Measurements from ENCODE around the gene NRG3. TPM values are rescaled to one million over a fixed set of nuclear protein-coding genes. Genes with fewer than 3 reads are reported as not detected.
"Not testable (repeated sequence)": the region's sequence is repeated elsewhere in the genome, so short reads cannot be mapped to it uniquely, and the experiment has no call there.

The NRG3 gene
- total and polyA plus RNA-seq, 2 donors (not counting 1 experiment from before 2014, with no cell fraction given) = 0.06 TPM; not detected in 1

GRCh38 chr10:82982110-82982608, 1107.2 kb downstream of the NRG3 start:
- H3K4me1 Mint-ChIP-seq = no peaks in the 10 kb centered on the region
- Histone ChIP-seq H3K9ac (ENCODE audit: low read length) (no peak overlapping the region), H3K27me3 (replicated peaks in 1 of 4; ENCODE audit: control extremely low read depth in 1 of 4, control insufficient read depth in 3 of 4, insufficient read depth in 4 of 4, low read length in 3 of 4) (no peaks in the 10 kb centered on the region), H3K9me3 (ENCODE audit: control extremely low read depth in 1 of 3, control insufficient read depth in 2 of 3, insufficient read depth in 1 of 3, low read length in 2 of 3) (no peaks in the 10 kb centered on the region), H3K4me2 (replicated peaks; ENCODE audit: low read depth, low read length, poor library complexity, severe bottlenecking) (no peak overlapping the region), H3K36me3 (replicated peaks in 1 of 2; ENCODE audit: control extremely low read depth in 1 of 2, control insufficient read depth in 1 of 2, extremely low read depth in 1 of 2, insufficient read depth in 2 of 2, low read length in 1 of 2) (no peaks in the 10 kb centered on the region), H4K20me1 (ENCODE audit: control insufficient read depth, insufficient read depth, low read length, poor library complexity, severe bottlenecking) (no peaks in the 10 kb centered on the region), H3K4me3 (ENCODE audit: control extremely low read depth in 1 of 5, extremely low read depth in 1 of 5, insufficient read depth in 1 of 5, low read depth in 2 of 5, low read length in 4 of 5) (no peak overlapping the region), H3K79me2 (ENCODE audit: control insufficient read depth, insufficient read depth, low read length) (no peaks in the 10 kb centered on the region), H2AFZ (ENCODE audit: insufficient read depth, low read depth, low read length, poor library complexity, severe bottlenecking) (no peak overlapping the region), H3K27ac (ENCODE audit: low read length in 2 of 2) (no peak overlapping the region), H3K4me1 (ENCODE audit: control insufficient read depth in 2 of 2, insufficient read depth in 2 of 2, low read length in 2 of 2) (no peaks in the 10 kb centered on the region)
- POLR2A ChIA-PET = no interaction called here
- peaks cover 7% of the 10 kb centered on the region for H3K9me3 Mint-ChIP-seq (ENCODE audit: insufficient read depth)
- DNase-seq = no peak
- no CpG with 5 or more reads among the region's 5 CpGs for WGBS (ENCODE audit: insufficient coverage)
- no peak overlapping the region for H3K4me3 Mint-ChIP-seq
- no peak for TF ChIP-seq EZH2 (IDR thresholded peaks at IDR 0.05; ENCODE audit: borderline replicate concordance, insufficient read depth, low read depth, low read length, poor library complexity, severe bottlenecking)
- no peak for TF ChIP-seq CTCF (IDR thresholded peaks at IDR 0.05)
- no peak overlapping the region for H3K27ac Mint-ChIP-seq
- no peaks in the 10 kb centered on the region for H3K27me3 Mint-ChIP-seq
- CTCF ChIA-PET = no interaction called here
- ATAC-seq (ENCODE audit: low read depth) = no peak
- intact Hi-C loops (cut with micrococcal nuclease) = no loop called here

GRCh38 chr10:82986216-82986615, 1111.2 kb downstream of the NRG3 start:
- no peaks in the 10 kb centered on the region for H3K4me1 ChIP-seq (ENCODE audit: control insufficient read depth in 2 of 2, insufficient read depth in 2 of 2, low read length in 2 of 2)
- no peak overlapping the region for H3K27ac ChIP-seq (ENCODE audit: low read length in 2 of 2)
- no peaks in the 10 kb centered on the region for H3K27me3 Mint-ChIP-seq
- H3K9me3 ChIP-seq (ENCODE audit: control extremely low read depth in 1 of 3, control insufficient read depth in 2 of 3, insufficient read depth in 1 of 3, low read length in 2 of 3) = no peaks in the 10 kb centered on the region
- H3K79me2 ChIP-seq (ENCODE audit: control insufficient read depth, insufficient read depth, low read length) = no peaks in the 10 kb centered on the region
- CTCF ChIA-PET = no interaction called here
- H3K9me3 Mint-ChIP-seq (ENCODE audit: insufficient read depth) = peaks cover 7% of the 10 kb centered on the region
- TF ChIP-seq CTCF (IDR thresholded peaks at IDR 0.05) (no peak), EZH2 (IDR thresholded peaks at IDR 0.05; ENCODE audit: borderline replicate concordance, insufficient read depth, low read depth, low read length, poor library complexity, severe bottlenecking) (no peak)
- no peak overlapping the region for H3K4me3 ChIP-seq (ENCODE audit: control extremely low read depth in 1 of 5, extremely low read depth in 1 of 5, insufficient read depth in 1 of 5, low read depth in 2 of 5, low read length in 4 of 5)
- H3K36me3 ChIP-seq (replicated peaks in 1 of 2; ENCODE audit: control extremely low read depth in 1 of 2, control insufficient read depth in 1 of 2, extremely low read depth in 1 of 2, insufficient read depth in 2 of 2, low read length in 1 of 2) = no peaks in the 10 kb centered on the region
- no peak overlapping the region for H3K9ac ChIP-seq (ENCODE audit: low read length)
- H2AFZ ChIP-seq (ENCODE audit: insufficient read depth, low read depth, low read length, poor library complexity, severe bottlenecking) = no peak overlapping the region
- DNase-seq (no peak), ATAC-seq (ENCODE audit: low read depth) (no peak)
- H3K4me3 Mint-ChIP-seq = no peak overlapping the region
- no peak overlapping the region for H3K4me2 ChIP-seq (replicated peaks; ENCODE audit: low read depth, low read length, poor library complexity, severe bottlenecking)
- H3K27ac Mint-ChIP-seq = no peak overlapping the region
- WGBS (ENCODE audit: insufficient coverage) = 90% methylated on average over 4 of the region's 10 CpGs
- intact Hi-C loops (cut with micrococcal nuclease) = no loop called here
- H3K4me1 Mint-ChIP-seq = no peaks in the 10 kb centered on the region
- H3K27me3 ChIP-seq (replicated peaks in 1 of 4; ENCODE audit: control extremely low read depth in 1 of 4, control insufficient read depth in 3 of 4, insufficient read depth in 4 of 4, low read length in 3 of 4) = no peaks in the 10 kb centered on the region
- POLR2A ChIA-PET = no interaction called here
- H4K20me1 ChIP-seq (ENCODE audit: control insufficient read depth, insufficient read depth, low read length, poor library complexity, severe bottlenecking) = no peaks in the 10 kb centered on the region

- H2AFZ ChIP-seq (ENCODE audit: insufficient read depth, low read depth, low read length, poor library complexity, severe bottlenecking); intact Hi-C loops (cut with micrococcal nuclease); H3K4me1 Mint-ChIP-seq; H3K4me3 ChIP-seq (ENCODE audit: control extremely low read depth in 1 of 5, extremely low read depth in 1 of 5, insufficient read depth in 1 of 5, low read depth in 2 of 5, low read length in 4 of 5); H3K27me3 Mint-ChIP-seq; H3K79me2 ChIP-seq (ENCODE audit: control insufficient read depth, insufficient read depth, low read length); ATAC-seq (ENCODE audit: low read depth); H3K4me2 ChIP-seq (replicated peaks; ENCODE audit: low read depth, low read length, poor library complexity, severe bottlenecking); H3K9me3 Mint-ChIP-seq (ENCODE audit: insufficient read depth); H3K36me3 ChIP-seq (replicated peaks in 1 of 2; ENCODE audit: control extremely low read depth in 1 of 2, control insufficient read depth in 1 of 2, extremely low read depth in 1 of 2, insufficient read depth in 2 of 2, low read length in 1 of 2); H3K9me3 ChIP-seq (ENCODE audit: control extremely low read depth in 1 of 3, control insufficient read depth in 2 of 3, insufficient read depth in 1 of 3, low read length in 2 of 3); H3K4me3 Mint-ChIP-seq; H3K27ac Mint-ChIP-seq; DNase-seq; POLR2A ChIA-PET; H4K20me1 ChIP-seq (ENCODE audit: control insufficient read depth, insufficient read depth, low read length, poor library complexity, severe bottlenecking); H3K27me3 ChIP-seq (replicated peaks in 1 of 4; ENCODE audit: control extremely low read depth in 1 of 4, control insufficient read depth in 3 of 4, insufficient read depth in 4 of 4, low read length in 3 of 4); H3K27ac ChIP-seq (ENCODE audit: low read length in 2 of 2); H3K9ac ChIP-seq (ENCODE audit: low read length); H3K4me1 ChIP-seq (ENCODE audit: control insufficient read depth in 2 of 2, insufficient read depth in 2 of 2, low read length in 2 of 2); CTCF ChIA-PET: not testable (repeated sequence)
- 88% methylated on average over 3 of the region's 8 CpGs for WGBS (ENCODE audit: insufficient coverage)
These were observed 1131.5 kb downstream of the NRG3 start for GRCh38 chr10:83006479-83006878.
